IMR-90 (cell line): Measurements from ENCODE around the gene E4F1. TPM values are rescaled to one million over a fixed set of nuclear protein-coding genes. Genes with fewer than 3 reads are reported as not detected.

Experiments
- ATAC-seq: fragments of 200-7000 bp; cut with Tn5 transposase; 2 replicates; pipeline ENCODE4 v1.9.1; 2020; ENCODE audit warnings: low read depth, mild to moderate bottlenecking, moderate library complexity
- BruUV-seq: library from RNA; stranded (reverse); fragments of 400-500 nt; replicated peaks from 2 replicates; lab custom pipeline; 2021; lab: Mats Ljungman, UMichigan
- CTCF ChIA-PET: fragments of 300-600 bp; formaldehyde crosslinking; extraction: SDS; loops from one replicate; lab custom pipeline; 2021; ENCODE audit warnings: antibody characterized with exemption; lab: Yijun Ruan, JAX
- POLR2A ChIA-PET: fragments of 300-600 bp; sonication (Branson Sonifier 250); formaldehyde crosslinking; loops from one replicate; lab custom pipeline; 2022; ENCODE audit warnings: antibody characterized with exemption; ENCODE audit not compliant: unreplicated experiment; lab: Charles Lee
- DNase-seq: peaks from one replicate; pipeline ENCODE4 v3.0.0; 2013
- H2AFZ ChIP-seq: replicated peaks from 2 replicates; pipeline ENCODE3; 2013; ENCODE audit warnings: low read length, mild to moderate bottlenecking; ENCODE audit not compliant: poor library complexity
- H2AK5ac ChIP-seq: 2 replicates; pipeline ENCODE4 v1.6.1; 2013; ENCODE audit warnings: low read depth, low read length, inconsistent platforms
- H2AK9ac ChIP-seq: replicated peaks from 2 replicates; pipeline ENCODE3; 2013; ENCODE audit warnings: mild to moderate bottlenecking, low read depth, low read length, moderate library complexity; ENCODE audit not compliant: poor library complexity
- H2BK120ac ChIP-seq: 2 replicates; pipeline ENCODE4 v1.6.1; 2013; ENCODE audit warnings: low read depth, low read length, inconsistent platforms
- H2BK15ac ChIP-seq: 3 replicates; pipeline ENCODE4 v1.6.1; 2013; ENCODE audit warnings: low read depth, low read length, inconsistent platforms
- H2BK20ac ChIP-seq: 2 replicates; pipeline ENCODE4 v1.6.1; 2013; ENCODE audit warnings: low read depth, mild to moderate bottlenecking, inconsistent platforms, low read length, moderate library complexity
- H2BK5ac ChIP-seq: 2 replicates; pipeline ENCODE4 v1.6.1; 2013; ENCODE audit warnings: mild to moderate bottlenecking, low read depth, low read length, inconsistent platforms; ENCODE audit not compliant: poor library complexity, severe bottlenecking
- H3K14ac ChIP-seq: replicated peaks from 2 replicates; pipeline ENCODE4 v1.6.1; 2013; ENCODE audit warnings: low read depth, low read length, inconsistent platforms
- H3K18ac ChIP-seq: 2 replicates; pipeline ENCODE4 v1.6.1; 2013; ENCODE audit warnings: low read depth, low read length, control low read depth
- H3K23ac ChIP-seq: 2 replicates; pipeline ENCODE4 v1.6.1; 2013; ENCODE audit warnings: low read depth, low read length, inconsistent platforms
- H3K27ac ChIP-seq: 2 replicates; pipeline ENCODE4 v1.5.1; 2013; ENCODE audit warnings: mild to moderate bottlenecking, control low read depth, low read length; ENCODE audit not compliant: insufficient read depth
- H3K27me3 ChIP-seq: 2 replicates; pipeline ENCODE4 v1.6.1; 2013; ENCODE audit warnings: low read length; ENCODE audit not compliant: control insufficient read depth, insufficient read depth
- H3K36me3 ChIP-seq: 2 replicates; pipeline ENCODE4 v1.6.1; 2013; ENCODE audit warnings: low read length, mixed read lengths; ENCODE audit not compliant: control insufficient read depth, insufficient read depth
- H3K4ac ChIP-seq: 2 replicates; pipeline ENCODE4 v1.6.1; 2013; ENCODE audit warnings: low read depth, low read length, inconsistent platforms
- H3K4me1 ChIP-seq: 2 replicates; pipeline ENCODE4 v1.6.1; 2013; ENCODE audit warnings: low read length, mixed read lengths; ENCODE audit not compliant: control insufficient read depth, insufficient read depth
- H3K4me2 ChIP-seq: 2 replicates; pipeline ENCODE4 v1.6.1; 2013; ENCODE audit warnings: low read depth, mild to moderate bottlenecking, control low read depth, low read length, moderate library complexity
- H3K4me3 ChIP-seq: 2 replicates; pipeline ENCODE4 v1.5.1; 2013; ENCODE audit warnings: low read depth, mild to moderate bottlenecking, control low read depth, low read length, moderate library complexity; ENCODE audit not compliant: insufficient read depth
- H3K56ac ChIP-seq: 2 replicates; pipeline ENCODE4 v1.6.1; 2013; ENCODE audit warnings: low read length, inconsistent platforms; ENCODE audit not compliant: insufficient read depth; ENCODE audit errors: extremely low read depth
- H3K79me1 ChIP-seq, 2 experiments: 2 replicates each; pipeline ENCODE4 v1.6.1; 2013; ENCODE audit warnings: low read length in 2 of 2, inconsistent platforms in 1 of 2, low read depth in 1 of 2
- H3K9ac ChIP-seq: 2 replicates; pipeline ENCODE4 v1.6.1; 2013; ENCODE audit warnings: low read depth, low read length, control low read depth
- H3K9me1 ChIP-seq: 2 replicates; pipeline ENCODE4 v1.6.1; 2013; ENCODE audit warnings: low read length, inconsistent platforms; ENCODE audit not compliant: insufficient read depth
- H3K9me3 ChIP-seq: 2 replicates; pipeline ENCODE4 v1.6.1; 2013; ENCODE audit warnings: low read length; ENCODE audit not compliant: control insufficient read depth, insufficient read depth
- H4K20me1 ChIP-seq: 2 replicates; pipeline ENCODE4 v1.6.1; 2013; ENCODE audit warnings: low read length, inconsistent platforms; ENCODE audit not compliant: insufficient read depth
- H4K5ac ChIP-seq: 2 replicates; pipeline ENCODE4 v1.6.1; 2013; ENCODE audit warnings: mild to moderate bottlenecking, low read depth, low read length, control low read depth
- H4K8ac ChIP-seq, 2 experiments: 2 replicates each; pipeline ENCODE4 v1.6.1; 2013; ENCODE audit warnings: low read depth in 2 of 2, low read length in 2 of 2, control low read depth in 1 of 2, inconsistent platforms in 1 of 2
- H4K91ac ChIP-seq: 2 replicates; pipeline ENCODE4 v1.6.1; 2013; ENCODE audit warnings: low read depth, low read length, inconsistent platforms; ENCODE audit not compliant: insufficient read depth
- CEBPB ChIP-seq: IDR thresholded peaks from 2 replicates; pipeline ENCODE4 v1.6.1; 2012; ENCODE audit warnings: low read depth, low read length, improper control_type of control experiment
- FOS ChIP-seq: fragments of 150-350 bp; IDR thresholded peaks from 2 replicates; pipeline ENCODE4 v1.6.1; 2016; ENCODE audit warnings: low read depth, low read length
- MAFK ChIP-seq: IDR thresholded peaks from 2 replicates; pipeline ENCODE4 v1.6.1; 2012; ENCODE audit warnings: low read depth, low read length, improper control_type of control experiment
- MXI1 ChIP-seq: IDR thresholded peaks from 2 replicates; pipeline ENCODE4 v1.6.1; 2012; ENCODE audit warnings: low read depth, mild to moderate bottlenecking, low read length, moderate library complexity, borderline replicate concordance
- NFE2L2 ChIP-seq: fragments of 150-350 bp; IDR thresholded peaks from 2 replicates; pipeline ENCODE4 v1.6.1; 2016; ENCODE audit warnings: low read depth, mild to moderate bottlenecking, low read length
- POLR2A ChIP-seq: IDR thresholded peaks from 2 replicates; pipeline ENCODE4 v1.6.1; 2012; ENCODE audit warnings: mild to moderate bottlenecking, low read depth, low read length
- RAD21 ChIP-seq: IDR thresholded peaks from 2 replicates; pipeline ENCODE4 v1.6.1; 2012; ENCODE audit warnings: low read length, improper control_type of control experiment
- WGBS, 2 experiments: methylation state at CpG; one replicate each; pipeline versions ENCODE4 v1.1.5 to v1.1.7; 2013; ENCODE audit warnings: missing lambda C conversion rate in 2 of 2; ENCODE audit not compliant: insufficient read length in 1 of 2; ENCODE audit errors: extremely low coverage in 2 of 2; 5-methylcytosine and 5-hydroxymethylcytosine counted together
- dilution Hi-C: fragments of 300-500 bp; cut with HindIII; formaldehyde crosslinking; loops from one replicate; pipeline ENCODE4 v1.14.3; 2018; ENCODE audit warnings: low sequenced_read_pairs; ENCODE audit not compliant: unreplicated experiment
- in situ Hi-C: fragments of 300-500 bp; cut with MboI; formaldehyde crosslinking; loops from 3 replicates; pipeline ENCODE4 v1.14.3; 2019; ENCODE audit warnings: low sequenced_read_pairs, inconsistent platforms, mixed read lengths
- intact Hi-C: fragments of 100-400 bp; cut with micrococcal nuclease; formaldehyde crosslinking; loops from 2 replicates; pipeline ENCODE4 v1.10.0; 2022
- polyA plus RNA-seq, 3 experiments: library from polyadenylated mRNA; depleted of rRNA; stranded (reverse); fragments of >200 nt; gene quantifications; 2 replicates each; pipeline ENCODE4 v1.2.3, GENCODE V29; 2012; ENCODE audit warnings: low replicate concordance in 1 of 3
- total RNA-seq: library from RNA; depleted of rRNA; stranded (reverse); fragments of >200 nt; gene quantifications from 2 replicates; pipeline ENCODE4 v1.2.3, GENCODE V29; 2012
- TF ChIP-seq, protein P1 (sequence below): conservative IDR thresholded peaks from 2 replicates; pipeline ENCODE4 v1.5.1; 2012; ENCODE audit warnings: mild to moderate bottlenecking, low read depth, low read length, improper control_type of control experiment

E4F1 gene
- total and polyA plus RNA-seq, 2 of the 4 experiments (the other 2 are of a cell fraction), result 13.1 to 33.0 TPM

GRCh38 chr16:2284001-2284770, 60.8 kb downstream of the E4F1 start:
- Histone ChIP-seq H3K56ac (no peak overlapping the region), H2AK9ac (no peak overlapping the region), H3K4ac (no peak overlapping the region), H4K5ac (no peak overlapping the region), H4K20me1 (no peaks in the 10 kb centered on the region), H3K18ac (no peak overlapping the region), H2BK5ac (no peak overlapping the region), H3K27ac (no peak overlapping the region), H2BK120ac (no peak overlapping the region), H2AK5ac (no peak overlapping the region), H3K4me3 (no peak overlapping the region), H3K14ac (no peak overlapping the region), H2BK20ac (no peak overlapping the region), H3K79me1 (no peaks in the 10 kb centered on the region), H3K27me3 (peaks cover 39% of the 10 kb centered on the region), H3K23ac (no peak overlapping the region), H3K36me3 (no peaks in the 10 kb centered on the region), H3K9me3 (no peaks in the 10 kb centered on the region), H3K4me2 (no peak overlapping the region), H4K8ac (no peak overlapping the region), H3K9ac (no peak overlapping the region), H4K91ac (no peak overlapping the region), H2BK15ac (no peak overlapping the region), H2AFZ (no peak overlapping the region), H3K4me1 (no peaks in the 10 kb centered on the region), H3K9me1 (no peaks in the 10 kb centered on the region)
- BruUV-seq, result no TSS peak
- dilution Hi-C loops (no loop called here), intact Hi-C loops (no loop called here), in situ Hi-C loops (no loop called here)
- ATAC-seq (no peak), DNase-seq (no peak)
- TF ChIP-seq CEBPB, result no peak
- no peak for TF ChIP-seq MAFK
- no peak for TF ChIP-seq POLR2A
- no peak for TF ChIP-seq MXI1
- TF ChIP-seq NFE2L2, result no peak
- TF ChIP-seq FOS, result no peak
- TF ChIP-seq RAD21, result no peak
- TF ChIP-seq, protein P1, sequence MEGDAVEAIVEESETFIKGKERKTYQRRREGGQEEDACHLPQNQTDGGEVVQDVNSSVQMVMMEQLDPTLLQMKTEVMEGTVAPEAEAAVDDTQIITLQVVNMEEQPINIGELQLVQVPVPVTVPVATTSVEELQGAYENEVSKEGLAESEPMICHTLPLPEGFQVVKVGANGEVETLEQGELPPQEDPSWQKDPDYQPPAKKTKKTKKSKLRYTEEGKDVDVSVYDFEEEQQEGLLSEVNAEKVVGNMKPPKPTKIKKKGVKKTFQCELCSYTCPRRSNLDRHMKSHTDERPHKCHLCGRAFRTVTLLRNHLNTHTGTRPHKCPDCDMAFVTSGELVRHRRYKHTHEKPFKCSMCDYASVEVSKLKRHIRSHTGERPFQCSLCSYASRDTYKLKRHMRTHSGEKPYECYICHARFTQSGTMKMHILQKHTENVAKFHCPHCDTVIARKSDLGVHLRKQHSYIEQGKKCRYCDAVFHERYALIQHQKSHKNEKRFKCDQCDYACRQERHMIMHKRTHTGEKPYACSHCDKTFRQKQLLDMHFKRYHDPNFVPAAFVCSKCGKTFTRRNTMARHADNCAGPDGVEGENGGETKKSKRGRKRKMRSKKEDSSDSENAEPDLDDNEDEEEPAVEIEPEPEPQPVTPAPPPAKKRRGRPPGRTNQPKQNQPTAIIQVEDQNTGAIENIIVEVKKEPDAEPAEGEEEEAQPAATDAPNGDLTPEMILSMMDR, result no peak
- WGBS, 2 experiments, result 86% methylated on average over 20 of the region's 37 CpGs; no CpG with 5 or more reads in 1 of the 2 experiments
- POLR2A ChIA-PET, result no interaction called here
- CTCF ChIA-PET, result no interaction called here
